NK-92 (cell line): Measurements from ENCODE around the gene TCIRG1.

Source experiments
- DNase-seq: peaks from one replicate; lab custom pipeline; 2025; ENCODE audit not compliant: unreplicated experiment; lab: John Stamatoyannopoulos, UW

Gene TCIRG1

DNA sequence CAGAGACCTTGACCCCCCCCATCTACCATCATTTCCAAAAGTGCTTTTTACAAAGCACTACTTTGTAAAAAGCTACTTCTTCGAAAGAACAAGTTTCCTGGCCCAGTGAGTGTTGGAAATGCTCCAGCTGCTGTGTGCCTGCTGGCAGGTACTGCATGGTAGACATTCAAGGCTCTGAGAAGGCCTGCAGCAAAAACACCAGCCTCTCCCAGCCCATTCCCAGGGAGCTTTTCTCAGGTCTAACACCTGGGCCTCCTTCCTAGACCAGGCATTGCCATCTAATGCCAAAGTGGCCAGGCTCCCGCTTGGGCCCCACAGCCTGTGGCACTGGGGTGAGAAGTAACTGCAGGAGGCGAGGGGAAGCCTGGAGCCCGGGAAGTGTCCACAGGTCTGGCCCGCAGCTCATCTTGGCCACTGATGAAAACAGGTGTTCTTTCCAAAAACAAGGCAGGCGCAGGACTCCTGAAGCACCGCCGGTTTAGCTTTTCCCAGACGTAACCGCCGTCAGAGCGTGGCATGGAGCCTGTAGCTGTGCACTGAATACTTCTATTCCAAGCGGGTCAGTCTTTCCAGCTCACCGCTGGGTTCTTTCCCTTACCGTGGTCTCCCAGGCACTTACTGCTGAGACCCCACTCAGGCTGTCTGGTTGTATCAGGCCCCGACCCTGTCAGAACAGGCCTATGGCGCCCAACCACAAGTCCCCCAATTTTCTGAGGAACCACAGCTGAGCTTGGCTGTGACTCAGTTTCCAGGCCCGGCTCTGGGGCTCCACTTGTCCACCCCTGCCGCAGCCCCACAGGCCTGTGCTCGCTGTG is 1.2 kb upstream of the TCIRG1 start:
- no peak for DNase-seq

- no peak for DNase-seq
These were observed 553 bp upstream of the TCIRG1 start for GRCh38 chr11:68038226-68038717.

DNA sequence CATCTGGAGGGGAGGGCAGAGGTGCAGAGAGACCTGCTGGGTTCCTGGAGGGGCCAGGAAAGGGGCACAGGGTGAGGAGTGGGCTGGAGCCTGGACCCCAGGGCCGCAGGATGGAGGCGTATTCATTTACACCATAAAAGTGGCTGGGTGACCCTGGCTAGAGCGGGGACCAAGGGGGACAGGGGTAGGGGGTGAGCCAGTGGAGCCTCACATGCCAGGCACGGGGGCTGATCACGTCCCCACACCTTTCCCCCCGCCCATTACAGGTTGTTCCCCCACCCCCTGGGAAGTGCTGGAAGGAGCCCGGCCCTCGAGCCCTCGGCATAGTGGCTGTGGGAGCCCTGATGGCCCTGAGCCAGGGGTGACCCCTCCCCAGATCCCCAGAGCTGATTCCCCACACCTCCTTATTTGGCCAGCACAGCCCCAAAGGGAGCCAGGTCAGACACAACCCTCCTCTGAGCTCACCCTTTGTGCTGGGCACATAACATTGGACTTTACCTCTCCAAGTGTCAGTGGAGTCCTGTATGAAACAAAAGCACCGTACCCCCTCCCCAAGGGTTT is 781 bp downstream of the TCIRG1 start:
- DNase-seq: no peak

GRCh38 chr11:68040101-68040956 is 1.5 kb downstream of the TCIRG1 start:
- DNase-seq: no peak

- no peak for DNase-seq
These were observed 2.2 kb downstream of the TCIRG1 start for GRCh38 chr11:68040957-68041591.

DNA sequence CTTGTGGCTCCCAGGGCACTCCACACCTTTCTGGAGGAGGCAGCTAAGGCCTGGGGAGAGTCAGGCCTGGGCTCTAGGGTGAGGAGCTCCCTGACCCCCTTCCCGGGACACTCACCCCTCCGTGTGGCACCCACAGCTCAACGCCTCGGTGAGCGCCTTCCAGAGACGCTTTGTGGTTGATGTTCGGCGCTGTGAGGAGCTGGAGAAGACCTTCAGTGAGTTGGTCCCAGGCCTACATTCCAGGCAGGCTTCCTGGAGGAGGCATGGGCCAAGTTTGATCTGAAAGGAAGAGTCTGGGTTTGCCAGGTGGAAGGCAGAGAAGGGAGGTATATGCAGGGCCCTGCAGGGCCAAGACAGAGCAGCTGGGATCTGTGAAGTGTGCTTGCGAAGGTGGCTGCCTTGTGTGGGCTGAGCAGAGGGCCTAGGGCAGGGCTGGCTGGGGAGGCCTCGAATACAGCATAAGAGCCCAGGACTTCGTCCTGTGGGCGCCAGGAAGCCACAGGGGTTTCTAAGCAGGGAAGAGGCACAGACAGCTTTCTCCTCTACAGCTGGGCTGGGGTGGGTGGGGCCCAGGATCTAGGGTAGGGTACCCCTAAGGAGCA is 2.9 kb downstream of the TCIRG1 start:
- no peak for DNase-seq

DNA sequence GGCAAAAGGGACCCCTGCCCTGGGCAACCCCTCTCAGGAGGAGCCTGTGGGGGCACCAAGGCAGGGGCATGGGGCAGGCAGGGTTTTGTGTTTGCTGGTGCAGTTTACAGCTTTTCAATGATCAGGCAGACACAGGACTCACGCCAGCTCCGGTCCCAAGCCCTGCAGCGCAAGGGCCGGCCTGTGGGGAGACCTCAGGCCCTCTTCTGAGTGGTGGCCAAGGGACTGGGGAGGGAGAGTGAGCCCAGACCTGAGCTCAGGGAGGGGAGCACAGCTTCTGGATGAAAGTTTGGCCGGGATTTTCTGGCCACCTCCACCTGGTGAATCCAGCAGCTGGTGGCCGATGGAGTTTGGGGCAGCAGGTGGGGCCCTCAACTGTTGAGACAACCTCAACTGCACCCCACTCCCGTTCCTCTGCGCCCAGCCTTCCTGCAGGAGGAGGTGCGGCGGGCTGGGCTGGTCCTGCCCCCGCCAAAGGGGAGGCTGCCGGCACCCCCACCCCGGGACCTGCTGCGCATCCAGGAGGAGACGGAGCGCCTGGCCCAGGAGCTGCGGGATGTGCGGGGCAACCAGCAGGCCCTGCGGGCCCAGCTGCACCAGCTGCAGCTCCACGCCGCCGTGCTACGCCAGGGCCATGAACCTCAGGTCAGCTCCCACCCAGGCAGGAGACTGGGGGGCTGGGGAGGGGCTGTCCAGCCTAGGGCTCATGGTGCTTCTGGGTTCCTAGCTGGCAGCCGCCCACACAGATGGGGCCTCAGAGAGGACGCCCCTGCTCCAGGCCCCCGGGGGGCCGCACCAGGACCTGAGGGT is 3.6 kb downstream of the TCIRG1 start:
- no peak for DNase-seq

GRCh38 chr11:68043029-68043348 is 4.2 kb downstream of the TCIRG1 start:
- DNase-seq: no peak

- no peak for DNase-seq
These were observed 4.7 kb downstream of the TCIRG1 start for GRCh38 chr11:68043349-68044144.

DNA sequence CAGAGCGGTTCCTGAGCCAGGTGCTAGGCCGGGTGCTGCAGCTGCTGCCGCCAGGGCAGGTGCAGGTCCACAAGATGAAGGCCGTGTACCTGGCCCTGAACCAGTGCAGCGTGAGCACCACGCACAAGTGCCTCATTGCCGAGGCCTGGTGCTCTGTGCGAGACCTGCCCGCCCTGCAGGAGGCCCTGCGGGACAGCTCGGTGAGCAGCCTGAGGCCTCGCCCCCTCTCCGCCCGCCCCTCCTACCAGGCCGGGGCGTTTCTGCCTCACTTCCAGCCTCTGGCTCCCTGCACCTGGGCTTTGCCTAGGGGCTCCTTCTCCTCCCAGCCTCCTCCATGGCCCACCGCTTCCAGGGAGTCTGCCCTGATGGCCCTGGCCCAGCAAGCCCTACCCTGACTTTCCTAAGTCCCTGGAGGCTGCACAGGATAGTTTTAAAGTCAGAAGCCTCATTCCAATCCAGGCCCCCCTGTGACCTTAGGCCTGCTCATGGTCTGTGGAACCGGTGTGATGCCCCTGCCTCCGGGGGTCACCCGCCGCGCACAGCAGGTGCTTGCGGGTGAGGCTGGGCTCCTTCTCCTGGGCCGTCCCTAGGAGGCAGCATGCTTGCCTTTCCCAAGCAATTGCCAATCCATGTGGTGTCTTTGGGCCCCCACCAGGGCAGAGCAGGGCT is 5.5 kb downstream of the TCIRG1 start:
- no peak for DNase-seq

DNA sequence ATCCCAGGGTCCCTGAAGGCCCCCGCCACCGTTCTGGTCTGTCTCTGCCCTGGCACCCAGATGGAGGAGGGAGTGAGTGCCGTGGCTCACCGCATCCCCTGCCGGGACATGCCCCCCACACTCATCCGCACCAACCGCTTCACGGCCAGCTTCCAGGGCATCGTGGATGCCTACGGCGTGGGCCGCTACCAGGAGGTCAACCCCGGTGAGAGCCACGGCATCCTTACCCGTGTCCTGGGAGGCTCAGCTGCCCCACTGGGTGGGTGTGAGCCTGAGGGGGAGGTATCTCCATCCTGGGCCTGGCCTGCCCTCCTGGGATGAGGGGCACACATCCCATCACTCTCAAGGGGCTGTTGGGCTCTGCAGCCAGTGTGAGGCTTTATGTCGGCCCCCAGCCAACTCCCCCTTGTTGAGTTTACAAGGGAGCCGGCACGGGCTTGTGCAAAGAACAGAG is 6.1 kb downstream of the TCIRG1 start:
- no peak for DNase-seq

DNA sequence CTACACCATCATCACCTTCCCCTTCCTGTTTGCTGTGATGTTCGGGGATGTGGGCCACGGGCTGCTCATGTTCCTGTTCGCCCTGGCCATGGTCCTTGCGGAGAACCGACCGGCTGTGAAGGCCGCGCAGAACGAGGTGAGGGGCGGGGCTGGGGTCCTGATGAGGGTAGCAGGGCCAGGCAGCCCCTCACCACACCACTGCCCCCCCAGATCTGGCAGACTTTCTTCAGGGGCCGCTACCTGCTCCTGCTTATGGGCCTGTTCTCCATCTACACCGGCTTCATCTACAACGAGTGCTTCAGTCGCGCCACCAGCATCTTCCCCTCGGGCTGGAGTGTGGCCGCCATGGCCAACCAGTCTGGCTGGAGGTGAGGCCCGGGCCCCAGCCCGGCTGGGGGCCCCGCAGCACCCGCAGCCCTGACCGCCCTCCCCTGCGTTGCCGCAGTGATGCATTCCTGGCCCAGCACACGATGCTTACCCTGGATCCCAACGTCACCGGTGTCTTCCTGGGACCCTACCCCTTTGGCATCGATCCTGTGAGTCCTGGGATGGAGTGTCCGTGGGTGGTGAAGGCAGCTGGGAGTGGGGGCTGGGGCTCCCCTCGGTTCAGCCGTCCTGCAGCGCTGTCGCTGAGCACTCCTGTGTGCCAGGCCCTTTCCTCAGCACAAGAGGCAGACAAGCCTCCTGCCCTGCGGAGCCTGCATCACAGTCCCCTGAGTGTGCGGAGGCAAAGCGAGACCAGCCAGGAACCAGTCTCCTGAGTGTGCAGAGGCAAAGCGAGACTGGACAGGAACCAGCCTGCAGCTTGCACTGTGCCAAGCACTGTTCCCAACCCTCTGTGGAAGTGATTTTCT is 8.8 kb downstream of the TCIRG1 start:
- no peak for DNase-seq

DNA sequence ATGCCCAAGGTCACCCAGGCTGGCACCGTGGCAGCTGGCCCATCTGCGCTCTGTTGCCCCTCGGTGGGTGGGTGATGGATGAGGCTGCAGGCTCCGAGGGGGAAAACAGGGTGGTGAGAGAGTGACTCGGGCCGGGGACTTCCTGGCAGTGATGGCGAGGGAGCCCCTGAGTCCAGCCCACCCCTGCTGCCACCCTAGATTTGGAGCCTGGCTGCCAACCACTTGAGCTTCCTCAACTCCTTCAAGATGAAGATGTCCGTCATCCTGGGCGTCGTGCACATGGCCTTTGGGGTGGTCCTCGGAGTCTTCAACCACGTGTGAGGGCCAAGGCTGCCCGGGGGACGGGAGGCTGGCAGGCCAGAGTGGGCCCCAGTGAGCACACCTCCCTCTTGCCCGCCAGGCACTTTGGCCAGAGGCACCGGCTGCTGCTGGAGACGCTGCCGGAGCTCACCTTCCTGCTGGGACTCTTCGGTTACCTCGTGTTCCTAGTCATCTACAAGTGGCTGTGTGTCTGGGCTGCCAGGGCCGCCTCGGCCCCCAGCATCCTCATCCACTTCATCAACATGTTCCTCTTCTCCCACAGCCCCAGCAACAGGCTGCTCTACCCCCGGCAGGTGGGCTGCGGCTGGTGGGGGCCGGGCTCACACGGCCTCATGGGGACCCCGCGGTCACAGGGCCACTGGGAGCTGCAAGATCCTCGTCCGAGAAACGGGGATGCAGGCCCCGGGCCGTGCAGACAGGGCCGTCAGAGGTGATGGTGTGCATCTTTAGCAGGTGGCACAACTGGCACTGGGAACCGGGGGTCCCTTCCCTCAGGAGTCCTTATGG is 10.1 kb downstream of the TCIRG1 start:
- no peak for DNase-seq

DNA sequence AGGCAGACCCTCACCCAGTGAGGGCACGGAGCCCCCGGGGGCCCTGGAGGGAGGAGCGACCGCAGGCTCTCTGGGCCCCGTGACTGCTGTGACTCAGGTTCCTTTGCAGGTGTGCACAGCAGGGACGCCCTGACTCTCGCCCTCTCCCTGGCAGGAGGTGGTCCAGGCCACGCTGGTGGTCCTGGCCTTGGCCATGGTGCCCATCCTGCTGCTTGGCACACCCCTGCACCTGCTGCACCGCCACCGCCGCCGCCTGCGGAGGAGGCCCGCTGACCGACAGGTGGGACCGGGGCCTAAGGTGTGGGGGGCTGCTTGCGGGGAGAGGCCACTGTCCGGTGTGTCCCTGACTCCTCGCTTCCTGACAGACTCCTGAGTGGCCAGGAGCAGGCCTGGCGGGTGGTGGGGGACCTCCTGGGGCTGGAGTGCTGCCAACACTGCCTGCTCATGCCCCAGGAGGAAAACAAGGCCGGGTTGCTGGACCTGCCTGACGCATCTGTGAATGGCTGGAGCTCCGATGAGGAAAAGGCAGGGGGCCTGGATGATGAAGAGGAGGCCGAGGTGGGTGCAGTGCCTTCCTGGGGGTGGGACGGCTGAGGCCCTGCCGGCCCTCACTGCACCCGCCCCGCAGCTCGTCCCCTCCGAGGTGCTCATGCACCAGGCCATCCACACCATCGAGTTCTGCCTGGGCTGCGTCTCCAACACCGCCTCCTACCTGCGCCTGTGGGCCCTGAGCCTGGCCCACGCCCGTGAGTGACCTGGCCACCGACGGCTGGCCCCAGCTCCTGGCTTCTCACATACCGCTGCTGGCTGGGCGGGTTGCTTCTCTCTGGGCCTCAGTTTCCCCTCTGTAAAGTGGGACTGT is 10.9 kb downstream of the TCIRG1 start:
- no peak for DNase-seq

DNA sequence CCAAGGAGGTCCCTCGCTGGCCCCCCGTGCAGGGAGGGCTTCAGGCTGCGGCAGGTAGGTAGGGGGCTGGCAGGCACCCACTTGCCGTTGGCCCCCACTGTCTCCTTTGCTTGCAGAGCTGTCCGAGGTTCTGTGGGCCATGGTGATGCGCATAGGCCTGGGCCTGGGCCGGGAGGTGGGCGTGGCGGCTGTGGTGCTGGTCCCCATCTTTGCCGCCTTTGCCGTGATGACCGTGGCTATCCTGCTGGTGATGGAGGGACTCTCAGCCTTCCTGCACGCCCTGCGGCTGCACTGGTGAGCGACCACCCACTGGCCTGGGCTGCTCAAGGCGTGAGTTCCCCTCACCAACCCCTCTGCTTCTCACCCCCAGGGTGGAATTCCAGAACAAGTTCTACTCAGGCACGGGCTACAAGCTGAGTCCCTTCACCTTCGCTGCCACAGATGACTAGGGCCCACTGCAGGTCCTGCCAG is 11.6 kb downstream of the TCIRG1 start:
- DNase-seq: no peak
